ENCODE data around the gene NME7.

The NME7 gene

DNA sequence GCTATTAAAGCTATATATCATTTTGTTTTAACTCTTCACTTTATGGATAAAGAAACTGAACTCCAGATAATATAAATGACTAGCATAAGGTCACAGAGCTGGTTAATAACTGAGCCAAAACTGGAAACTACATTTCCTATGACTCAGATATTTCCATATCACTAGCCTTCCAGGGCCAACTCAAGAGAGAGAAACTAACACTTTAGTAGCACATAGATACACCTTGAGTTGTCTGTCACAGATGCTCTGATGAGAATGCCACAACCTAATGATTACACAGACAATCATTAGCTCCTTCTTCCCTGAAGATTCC is 40.7 kb downstream of the NME7 start:
- TF ChIP-seq, protein P1, sequence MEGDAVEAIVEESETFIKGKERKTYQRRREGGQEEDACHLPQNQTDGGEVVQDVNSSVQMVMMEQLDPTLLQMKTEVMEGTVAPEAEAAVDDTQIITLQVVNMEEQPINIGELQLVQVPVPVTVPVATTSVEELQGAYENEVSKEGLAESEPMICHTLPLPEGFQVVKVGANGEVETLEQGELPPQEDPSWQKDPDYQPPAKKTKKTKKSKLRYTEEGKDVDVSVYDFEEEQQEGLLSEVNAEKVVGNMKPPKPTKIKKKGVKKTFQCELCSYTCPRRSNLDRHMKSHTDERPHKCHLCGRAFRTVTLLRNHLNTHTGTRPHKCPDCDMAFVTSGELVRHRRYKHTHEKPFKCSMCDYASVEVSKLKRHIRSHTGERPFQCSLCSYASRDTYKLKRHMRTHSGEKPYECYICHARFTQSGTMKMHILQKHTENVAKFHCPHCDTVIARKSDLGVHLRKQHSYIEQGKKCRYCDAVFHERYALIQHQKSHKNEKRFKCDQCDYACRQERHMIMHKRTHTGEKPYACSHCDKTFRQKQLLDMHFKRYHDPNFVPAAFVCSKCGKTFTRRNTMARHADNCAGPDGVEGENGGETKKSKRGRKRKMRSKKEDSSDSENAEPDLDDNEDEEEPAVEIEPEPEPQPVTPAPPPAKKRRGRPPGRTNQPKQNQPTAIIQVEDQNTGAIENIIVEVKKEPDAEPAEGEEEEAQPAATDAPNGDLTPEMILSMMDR (conservative IDR thresholded peaks at IDR 0.05; ENCODE audit: low read length) = 0 out of 2 replicates have a peak, but pooled peaks have one; percentile 2
- no peak overlapping the region for H3K4me3 ChIP-seq (ENCODE audit: low read length)
- peak; percentile 10 for DNase-seq (ENCODE audit: low read depth)

DNA sequence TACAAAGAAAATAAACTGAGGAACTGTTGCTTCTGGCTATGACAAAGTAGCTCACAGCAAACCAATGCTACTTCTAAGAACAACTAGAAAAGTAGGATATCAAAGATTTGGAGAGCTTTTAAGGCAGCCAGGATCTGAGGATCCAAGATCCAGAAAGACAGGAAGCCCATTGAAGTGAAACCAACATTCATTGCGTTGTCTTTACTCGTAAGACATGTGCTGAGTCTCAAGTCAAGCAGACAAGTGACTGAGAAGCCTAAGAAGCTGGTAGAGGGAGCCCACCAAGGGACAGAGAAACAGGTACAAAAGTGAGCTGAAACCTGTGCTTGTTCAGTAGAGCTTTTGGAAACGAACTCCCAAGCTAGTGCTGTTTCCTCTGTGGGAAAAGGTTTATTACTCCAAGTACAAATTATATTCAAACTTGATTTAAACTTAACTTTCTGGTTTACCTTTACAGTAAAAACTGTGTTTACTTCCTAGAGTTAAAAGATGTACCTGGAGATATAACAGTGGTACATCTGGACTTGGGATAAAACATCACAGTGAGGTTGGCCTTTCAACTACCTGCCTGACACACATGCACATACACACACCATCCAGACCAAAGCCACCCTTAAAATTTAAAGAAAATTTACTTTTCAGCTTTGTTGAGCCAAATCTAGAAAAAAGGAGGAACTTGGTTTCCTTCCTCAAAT is 41.2 kb downstream of the NME7 start:
- TF ChIP-seq, protein P1 (conservative IDR thresholded peaks at IDR 0.05; ENCODE audit: low read length) = no peak
- no peak overlapping the region for H3K4me3 ChIP-seq (ENCODE audit: low read length)
- no peak for DNase-seq (ENCODE audit: low read depth)

DNA sequence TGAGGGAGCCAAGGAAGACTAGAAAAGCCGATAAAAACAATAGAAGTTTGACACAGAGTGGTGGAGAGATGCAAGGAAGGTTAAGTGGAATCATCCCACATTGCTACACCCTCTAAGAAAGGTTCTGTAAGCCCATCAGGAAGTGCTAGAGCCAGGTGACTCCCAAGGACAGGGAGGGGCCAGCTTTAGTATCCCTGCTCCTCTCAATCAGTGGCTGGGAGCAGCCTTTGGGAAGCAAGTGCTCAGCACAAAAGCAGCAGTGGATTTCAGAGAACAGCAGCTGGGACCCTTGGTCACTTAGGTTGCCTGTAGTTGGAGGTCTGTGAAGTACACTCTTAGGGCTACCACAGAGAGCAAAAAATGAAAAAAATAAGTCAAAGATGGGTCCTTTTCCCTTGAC is 42.5 kb downstream of the NME7 start:
- no peak overlapping the region for H3K4me3 ChIP-seq (ENCODE audit: low read length)
- no peak for DNase-seq (ENCODE audit: low read depth)
- TF ChIP-seq, protein P1 (conservative IDR thresholded peaks at IDR 0.05; ENCODE audit: low read length) = no peak

DNA sequence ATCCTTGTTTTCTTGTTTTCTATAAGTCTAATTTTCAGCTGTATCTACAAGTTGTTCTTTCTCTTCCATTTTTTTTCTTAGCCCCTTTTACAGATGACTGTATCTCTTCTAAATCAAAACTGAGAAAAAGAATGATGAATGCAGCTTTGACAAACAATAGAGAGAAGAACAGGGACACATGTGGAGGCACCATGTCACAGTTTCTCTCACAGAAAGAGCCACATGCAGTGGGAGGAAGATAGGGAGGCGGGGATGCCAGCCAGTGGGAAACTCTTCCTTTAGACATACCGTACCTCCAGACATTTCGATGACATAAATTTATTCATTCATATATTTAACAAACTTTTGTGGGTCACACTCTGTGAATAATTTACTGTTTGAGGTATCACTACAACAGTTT is 45.5 kb downstream of the NME7 start:
- DNase-seq (ENCODE audit: low read depth) = no peak
- H3K4me3 ChIP-seq (ENCODE audit: low read length) = no peak overlapping the region
- TF ChIP-seq, protein P1 (conservative IDR thresholded peaks at IDR 0.05; ENCODE audit: low read length) = no peak

DNA sequence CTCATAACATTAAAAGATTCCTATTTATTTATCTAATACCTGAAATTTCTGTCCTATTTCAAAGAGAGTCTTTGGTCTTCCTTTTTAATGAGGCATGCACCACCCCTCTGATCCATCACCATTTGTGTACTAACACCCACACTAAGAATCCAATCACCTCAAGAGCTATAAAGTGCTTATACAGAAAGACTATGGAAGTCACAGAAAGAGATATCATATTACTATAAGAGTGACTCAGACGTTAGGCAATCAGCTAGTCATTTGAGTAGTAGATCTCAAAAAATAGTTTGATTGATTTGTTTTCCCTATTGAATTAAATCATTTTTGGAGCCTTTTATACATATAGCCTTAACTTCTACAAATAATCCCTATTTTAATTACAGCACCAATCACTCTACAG is 46.1 kb downstream of the NME7 start:
- peak; percentile 15 for DNase-seq (ENCODE audit: low read depth)
- TF ChIP-seq, protein P1 (conservative IDR thresholded peaks at IDR 0.05; ENCODE audit: low read length) = no peak
- no peak overlapping the region for H3K4me3 ChIP-seq (ENCODE audit: low read length)

DNA sequence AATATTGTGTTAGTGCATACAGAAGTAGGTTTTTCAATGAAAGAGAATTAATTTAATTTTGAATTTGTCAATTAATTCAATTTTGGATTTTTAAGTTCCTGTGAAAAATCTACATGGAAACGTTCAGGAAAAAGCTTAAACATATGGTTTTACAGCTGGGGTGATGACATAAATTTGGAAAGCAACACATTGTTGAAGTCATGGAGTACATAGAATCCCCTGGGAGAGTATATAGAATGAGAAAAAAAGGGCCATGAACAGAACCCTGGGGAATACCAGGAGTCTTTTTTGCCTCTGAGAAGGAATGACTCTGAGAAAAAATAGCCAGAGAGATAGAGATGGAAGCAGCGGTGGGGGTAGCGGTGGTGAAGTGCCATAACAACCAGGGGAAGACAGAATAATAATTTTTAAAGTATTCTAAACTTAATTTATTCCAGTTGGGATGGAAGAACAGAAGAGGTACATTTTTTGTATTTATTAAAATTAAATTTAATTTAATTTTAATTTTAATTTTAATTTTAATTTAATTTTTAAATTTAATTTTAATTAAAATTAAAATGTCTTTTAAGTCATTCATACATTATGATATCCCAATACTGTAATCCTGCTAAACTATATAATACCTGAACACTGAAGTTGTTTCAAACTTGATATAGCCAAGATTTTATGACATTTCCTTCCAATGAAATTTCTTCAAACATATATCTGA is 48.9 kb downstream of the NME7 start:
- H3K4me3 ChIP-seq (ENCODE audit: low read length) = no peak overlapping the region
- TF ChIP-seq, protein P1 (conservative IDR thresholded peaks at IDR 0.05; ENCODE audit: low read length) = no peak
- DNase-seq (ENCODE audit: low read depth) = no peak

DNA sequence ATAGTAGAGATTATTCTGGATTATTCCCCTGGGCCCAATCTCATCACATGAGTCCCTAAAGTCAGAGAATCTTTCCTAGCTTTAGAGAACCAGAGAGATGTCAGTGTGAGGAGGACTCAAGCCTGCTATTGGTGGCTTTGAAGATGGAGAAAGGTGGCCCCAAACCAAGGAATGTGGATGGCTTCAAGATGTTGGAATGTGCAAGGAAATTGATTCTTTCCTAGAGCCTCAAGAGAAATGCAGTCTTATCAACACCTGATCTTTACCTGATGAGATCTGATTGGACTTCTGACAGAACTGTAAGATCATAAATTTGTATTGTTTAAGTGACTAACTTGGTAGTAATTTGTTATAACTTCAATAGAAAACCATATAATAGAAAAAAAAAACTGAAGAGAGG is 51.0 kb downstream of the NME7 start:
- TF ChIP-seq, protein P1 (conservative IDR thresholded peaks at IDR 0.05; ENCODE audit: low read length) = no peak
- H3K4me3 ChIP-seq (ENCODE audit: low read length) = no peak overlapping the region
- no peak for DNase-seq (ENCODE audit: low read depth)
